GM19324 (cell line): ENCODE measurements around the gene ANKS1A.
"Not testable (repeated sequence)": the region's sequence is repeated elsewhere in the genome, so short reads cannot be mapped to it uniquely, and the experiment has no call there.

Experiments used
- ATAC-seq: cut with Tn5 transposase; IDR thresholded peaks from one replicate; pipeline ENCODE4 v1.9.1; 2021; ENCODE audit warnings: mild to moderate bottlenecking, moderate library complexity; ENCODE audit not compliant: unreplicated experiment, low FRiP score

ANKS1A gene

DNA sequence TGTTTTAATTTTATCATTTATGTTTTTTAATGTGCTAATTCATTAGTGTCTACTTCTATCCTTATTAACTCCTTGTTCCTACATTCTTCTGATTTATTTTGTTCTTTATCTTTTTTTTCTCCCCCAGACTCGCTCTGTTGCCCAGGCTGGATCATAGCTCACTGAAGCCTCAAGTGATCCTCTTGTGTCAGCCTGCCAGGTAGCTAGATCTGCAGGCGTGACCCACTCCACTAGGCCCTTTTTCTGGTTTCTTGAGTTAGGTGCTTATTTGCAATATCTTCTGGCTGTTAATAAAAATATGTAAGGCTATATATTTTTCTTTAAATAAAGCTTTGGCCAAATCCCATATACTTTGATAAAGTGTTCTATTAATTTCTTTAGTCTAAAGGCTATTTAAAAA, 4.1 kb upstream of the ANKS1A start:
- no peak for ATAC-seq

DNA sequence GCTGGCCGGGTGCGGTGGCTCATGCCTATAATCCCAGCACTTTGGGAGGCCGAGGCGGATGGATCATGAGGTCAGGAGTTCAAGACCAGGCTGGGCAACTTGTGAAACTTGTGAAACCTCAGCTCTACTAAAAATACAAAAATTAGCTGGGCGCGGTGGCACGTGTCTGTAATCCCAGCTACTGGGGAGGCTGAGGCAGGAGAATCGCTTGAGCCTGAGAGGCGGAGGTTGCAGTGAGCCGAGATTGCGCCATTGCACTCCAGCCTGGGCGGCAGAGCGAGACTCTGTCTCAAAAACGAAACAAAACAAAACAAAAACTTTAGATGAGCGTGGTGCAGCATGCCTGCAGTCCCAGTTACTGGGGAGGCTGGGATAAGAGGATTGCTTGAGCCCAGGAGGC, 3.2 kb upstream of the ANKS1A start:
- ATAC-seq, result not testable (repeated sequence)

DNA sequence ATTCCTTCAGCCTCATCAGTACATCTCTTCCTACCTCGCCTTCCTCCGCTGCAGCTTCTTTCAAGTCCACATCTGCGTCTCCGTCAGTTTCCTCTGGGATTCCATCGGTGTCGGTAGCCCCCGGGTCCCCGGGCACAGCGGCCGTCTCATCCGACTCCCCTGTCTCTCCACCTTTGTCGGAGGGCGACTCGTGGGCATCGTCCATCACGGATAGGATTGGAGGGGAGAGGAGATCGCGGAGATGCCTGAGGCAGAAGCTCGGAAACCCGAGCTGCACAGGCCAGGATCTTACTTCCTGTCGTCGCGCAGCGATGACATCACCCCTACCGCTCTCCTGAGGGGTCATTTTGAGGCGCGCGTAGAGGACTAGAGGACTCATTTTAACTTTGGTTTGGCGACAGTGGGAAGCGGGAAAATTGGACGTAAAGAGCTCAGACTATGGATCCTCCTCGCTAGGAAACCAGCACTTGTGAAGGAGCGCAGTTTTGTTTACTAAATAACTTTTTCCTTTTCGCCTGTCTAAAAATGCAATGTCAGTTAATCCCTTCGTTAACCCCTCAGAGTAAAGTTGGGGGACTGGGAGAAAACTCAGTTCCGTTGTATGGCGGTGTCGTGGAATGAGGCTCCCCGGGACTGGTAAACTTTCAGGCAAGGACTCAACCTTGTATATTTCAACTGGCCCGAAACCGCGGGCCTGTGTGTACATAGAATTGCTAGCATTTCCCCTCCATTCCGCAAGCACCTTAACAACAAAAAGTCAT, 1.1 kb upstream of the ANKS1A start, which contains the start of gene TAF11:
Gene TAF11 (minus strand): TSS at position 290 of the 761 bp plus-strand sequence. CDS start 85 bp downstream, at position 205.
- peak; percentile 70 for ATAC-seq

GRCh38 chr6:34888514-34888856, 570 bp upstream of the ANKS1A start:
- no peak for ATAC-seq

GRCh38 chr6:34890533-34890925, 1.5 kb downstream of the ANKS1A start:
- ATAC-seq, result no peak

DNA sequence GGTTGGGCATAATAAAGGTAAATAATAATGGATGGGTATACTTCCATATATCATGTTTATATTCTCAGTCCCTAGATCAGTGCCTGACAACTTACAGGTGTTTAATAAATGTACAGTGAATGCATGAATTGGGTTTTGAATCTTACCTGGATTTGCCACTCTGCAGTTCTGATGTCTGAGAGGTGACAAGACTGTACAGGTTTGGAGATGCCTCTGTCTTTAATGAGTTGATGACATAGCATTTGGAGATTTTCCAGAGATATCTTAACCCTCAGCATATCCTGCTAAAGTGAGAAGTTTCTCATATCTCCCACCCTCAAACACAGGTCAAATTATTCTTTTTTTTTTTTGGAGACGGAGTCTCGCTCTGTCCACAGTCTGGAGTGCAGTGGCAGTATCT, 2.2 kb downstream of the ANKS1A start:
- ATAC-seq, result no peak

DNA sequence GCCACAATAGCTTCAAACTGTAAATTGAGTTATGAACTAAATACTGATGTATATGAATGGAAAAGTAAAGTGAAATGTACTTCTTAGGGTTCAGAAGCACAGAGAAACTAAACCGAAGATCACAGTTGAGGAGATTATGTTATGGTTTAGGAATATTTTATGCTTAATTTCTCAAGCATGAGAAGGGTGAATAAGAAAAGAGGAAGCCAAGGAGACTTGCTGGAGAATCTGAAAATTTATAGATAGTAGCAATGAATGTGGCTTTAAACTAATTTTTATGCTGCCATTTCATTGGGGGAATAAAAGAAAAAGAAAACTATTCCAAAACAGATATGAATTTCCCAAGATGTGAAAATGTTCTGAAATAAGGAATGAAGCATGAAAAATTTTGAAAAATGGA, 5.6 kb downstream of the ANKS1A start:
- no peak for ATAC-seq

GRCh38 chr6:34897130-34897529, 8.1 kb downstream of the ANKS1A start:
- no peak for ATAC-seq

GRCh38 chr6:34897716-34898115, 8.7 kb downstream of the ANKS1A start:
- ATAC-seq, result no peak

DNA sequence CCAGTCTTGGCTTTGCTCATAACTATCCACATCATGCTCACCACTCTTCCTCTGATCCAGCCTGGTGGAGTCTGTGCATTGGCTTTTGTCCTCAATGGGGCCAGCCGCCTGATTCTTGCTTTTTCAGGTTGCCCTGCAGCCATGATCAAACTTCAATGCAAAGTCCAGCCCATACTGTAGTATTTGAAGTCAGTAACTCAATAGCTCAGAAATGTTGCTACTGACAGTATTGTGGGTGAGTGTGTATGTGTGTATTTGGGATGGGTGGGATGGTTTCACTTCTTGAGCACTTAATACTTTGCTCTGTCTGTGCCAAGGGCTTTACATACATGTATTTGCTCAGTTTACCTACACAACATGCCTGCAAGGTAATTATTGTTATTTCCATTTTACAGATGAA, 10.7 kb downstream of the ANKS1A start:
- not testable (repeated sequence) for ATAC-seq

DNA sequence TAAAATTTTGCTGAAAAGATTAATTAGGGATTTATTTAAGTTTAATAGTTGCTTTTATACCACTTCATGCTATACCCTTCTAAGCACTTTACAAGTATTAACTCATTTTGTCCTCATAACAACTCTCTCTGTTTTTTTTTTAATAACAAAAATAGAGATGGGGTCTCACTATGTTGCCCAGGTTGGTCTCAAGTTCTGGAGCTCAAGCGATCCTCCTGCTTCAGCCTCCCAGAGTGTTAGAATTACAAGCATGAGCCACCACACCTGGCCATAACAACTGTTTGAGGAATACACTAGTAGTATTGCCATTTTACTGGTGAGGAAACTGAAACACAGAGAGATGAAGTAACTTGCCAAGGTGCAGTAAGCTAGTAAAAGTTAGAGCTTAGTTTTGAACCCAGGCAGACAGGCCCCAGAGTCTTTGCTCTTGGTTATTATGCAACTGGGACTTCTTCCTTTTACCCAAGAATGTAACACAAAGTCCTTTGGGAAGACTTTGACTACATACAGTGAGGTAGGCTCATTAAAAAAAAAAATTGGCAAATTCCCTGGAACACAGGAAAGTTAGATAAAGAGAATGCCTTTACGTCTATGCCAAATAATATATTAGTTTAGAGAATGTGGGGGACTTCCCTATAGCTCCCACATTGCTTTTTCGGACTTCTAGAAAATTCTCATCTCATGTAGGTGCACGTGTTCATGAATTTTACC, 11.4 kb downstream of the ANKS1A start:
- no peak for ATAC-seq

- ATAC-seq, result no peak
Measured at GRCh38 chr6:34901930-34902329, 12.9 kb downstream of the ANKS1A start.

DNA sequence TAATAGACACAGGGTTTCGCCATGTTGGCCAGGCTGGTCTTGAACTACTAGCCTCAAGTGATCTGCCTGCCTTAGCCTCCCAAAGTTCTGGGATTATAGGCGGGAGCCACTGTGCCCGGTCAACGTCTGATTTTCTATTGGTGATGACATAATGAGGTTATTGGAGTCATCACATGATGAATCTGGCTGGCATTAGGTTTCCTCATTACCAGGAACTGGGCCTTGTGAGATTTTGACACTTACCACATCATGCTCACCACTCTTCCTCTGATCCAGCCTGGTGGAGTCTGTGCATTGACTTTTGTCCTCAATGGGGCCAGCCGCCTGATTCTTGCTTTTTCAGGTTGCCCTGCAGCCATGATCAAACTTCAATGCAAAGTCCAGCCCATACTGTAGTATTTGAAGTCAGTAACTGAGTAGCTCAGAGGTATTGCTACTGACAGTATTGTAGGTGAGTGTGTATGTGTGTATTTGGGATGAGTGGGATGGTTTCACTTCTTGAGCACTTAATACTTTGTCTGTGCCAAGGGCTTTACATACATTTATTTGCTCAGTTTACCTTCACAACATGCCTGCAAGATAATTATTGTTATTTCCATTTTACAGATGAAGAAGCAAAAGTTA, 16.0 kb downstream of the ANKS1A start:
- no peak for ATAC-seq

DNA sequence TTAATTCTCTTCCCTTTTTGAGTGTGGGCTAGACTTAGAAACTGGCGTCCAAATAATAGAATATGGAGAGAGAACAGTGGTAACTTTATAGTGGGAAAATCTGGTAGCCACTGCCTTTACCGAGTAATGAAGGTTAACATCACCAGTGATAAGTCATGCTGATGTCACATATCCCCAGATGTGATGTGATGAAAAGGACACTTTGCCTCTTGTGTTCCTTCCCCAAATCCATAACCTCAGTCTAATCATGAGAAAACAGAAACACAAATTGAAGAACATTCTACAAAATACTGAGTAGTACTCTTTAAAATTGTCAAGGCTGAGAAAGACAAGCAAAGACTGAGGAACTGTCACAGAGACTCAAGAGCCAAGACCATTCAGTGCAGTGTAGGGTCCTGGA, 17.8 kb downstream of the ANKS1A start:
- no peak for ATAC-seq

DNA sequence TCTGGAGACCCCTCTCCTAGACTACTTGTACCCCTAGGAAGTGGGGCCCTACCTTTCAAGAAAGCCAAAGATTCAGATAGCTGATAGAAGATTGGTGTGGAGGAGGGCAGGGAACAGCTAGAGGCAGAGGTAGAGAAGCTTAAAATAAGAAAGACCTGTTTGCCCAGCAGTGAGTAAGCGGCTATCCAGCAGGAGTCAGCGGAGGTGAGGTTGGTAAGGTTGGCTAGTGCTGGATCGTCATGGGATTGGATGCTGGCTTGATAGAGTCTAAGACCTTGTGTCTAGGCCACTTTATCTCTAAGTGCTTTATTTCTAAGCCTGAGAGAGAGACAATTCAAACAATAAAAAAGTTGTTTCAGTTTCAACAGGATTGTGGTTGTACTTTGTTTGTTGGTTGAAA, 19.1 kb downstream of the ANKS1A start:
- no peak for ATAC-seq

DNA sequence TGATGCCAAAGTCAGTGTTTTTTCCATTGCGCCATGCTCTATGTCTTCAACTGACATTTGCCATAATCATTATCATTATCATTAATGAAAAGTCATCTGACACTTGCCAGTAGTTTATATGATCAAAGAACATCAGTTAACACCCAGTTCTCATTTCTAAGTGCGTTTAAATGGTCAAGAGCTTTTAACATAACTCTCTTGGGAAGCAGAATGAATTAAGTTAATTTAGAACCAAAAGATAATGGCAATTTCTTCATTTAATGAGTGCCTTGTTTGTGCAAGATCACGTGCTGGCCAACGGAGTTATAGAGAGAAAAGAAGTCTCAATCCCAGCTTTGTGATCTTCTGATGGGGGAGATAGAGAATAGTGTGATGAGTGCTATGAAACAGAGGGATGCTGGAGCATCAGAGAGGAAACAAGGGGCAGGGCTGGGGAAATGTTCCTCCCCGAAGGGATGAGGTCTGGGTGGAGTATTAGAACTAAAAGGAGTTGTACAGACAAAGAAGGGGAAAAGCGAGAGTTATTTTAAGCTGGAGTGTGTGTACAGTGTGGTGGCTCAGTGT, 20.3 kb downstream of the ANKS1A start:
- no peak for ATAC-seq

DNA sequence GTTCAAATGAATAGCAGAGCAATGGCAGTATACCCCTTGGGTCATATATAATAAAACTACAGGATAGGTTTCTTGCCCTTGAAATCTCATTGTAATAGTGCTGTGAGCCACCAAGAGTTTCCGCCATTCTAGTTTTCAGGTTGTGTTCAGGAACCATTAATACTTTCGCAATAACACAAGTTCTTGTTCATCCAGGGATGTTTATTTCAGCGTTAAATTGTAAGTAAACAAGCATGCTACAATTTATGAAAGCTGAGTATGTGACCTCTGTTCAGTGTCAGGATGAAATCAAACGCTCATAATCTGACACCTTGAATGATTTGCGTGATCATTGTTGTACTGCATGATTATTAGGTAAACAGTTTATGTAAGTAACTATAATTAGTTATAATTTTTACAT, 22.8 kb downstream of the ANKS1A start:
- ATAC-seq, result no peak

GRCh38 chr6:34912715-34913464, 23.8 kb downstream of the ANKS1A start:
- peak; percentile 54 for ATAC-seq

DNA sequence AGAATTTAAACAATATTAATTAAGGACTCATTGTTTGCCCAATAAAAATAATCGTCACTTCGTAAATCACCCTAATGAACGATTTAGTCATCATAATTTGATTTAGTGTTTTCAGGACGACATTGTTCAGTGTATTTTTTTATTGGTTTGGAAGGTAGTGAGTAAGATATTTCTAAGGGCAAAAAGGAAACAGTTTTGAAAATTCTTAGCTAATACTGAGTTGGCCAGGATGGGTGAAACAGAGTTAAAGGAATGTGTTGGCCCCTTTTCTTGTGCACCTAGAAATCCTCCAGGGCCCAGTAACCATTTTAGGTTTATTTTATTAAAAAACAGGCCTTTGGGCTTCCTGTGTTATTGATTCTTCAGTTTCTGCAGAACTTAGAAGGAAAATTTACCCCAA, 25.3 kb downstream of the ANKS1A start:
- ATAC-seq, result no peak

DNA sequence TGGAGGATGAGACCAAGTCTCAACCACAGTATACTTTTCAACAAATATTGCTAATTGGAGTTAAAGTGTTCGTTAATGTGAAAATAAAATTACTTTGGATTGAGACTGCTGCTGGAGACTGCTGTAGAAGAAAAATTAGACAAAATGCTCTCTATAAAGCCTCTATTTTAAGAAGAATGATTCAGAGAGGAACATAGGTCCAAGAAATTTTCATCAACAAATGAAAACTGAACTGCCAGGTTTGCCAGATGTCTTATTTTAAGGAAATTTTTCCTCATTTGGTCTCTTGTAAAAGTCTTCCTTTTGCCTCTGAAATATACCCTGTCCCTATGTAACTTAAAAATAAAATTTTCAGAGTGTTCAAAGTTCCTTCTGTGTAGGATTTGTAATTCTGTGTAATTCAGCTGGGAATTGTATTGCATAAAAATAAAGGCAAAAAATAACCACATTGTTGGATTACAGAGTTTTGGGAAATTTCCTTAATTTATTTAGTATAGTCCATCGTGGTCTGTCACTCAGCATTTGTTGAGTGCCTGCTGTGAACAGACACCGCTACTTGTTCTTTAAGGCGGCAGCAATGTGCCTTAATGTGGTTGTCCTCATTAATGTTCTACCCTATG, 27.4 kb downstream of the ANKS1A start:
- ATAC-seq, result no peak
